ENCODE results near the gene PSMA8. TPM values are rescaled to one million over a fixed set of nuclear protein-coding genes. Genes with fewer than 3 reads are reported as not detected.

PSMA8 gene
- total RNA-seq, 1 experiment from 2014 or later, result not detected

GRCh38 chr18:26215247-26215970 is 81.7 kb downstream of the PSMA8 start:
- POLR2A ChIA-PET (ENCODE audit: unreplicated experiment), result no interaction called here
- BruUV-seq (replicated peaks), result no TSS peak
- Histone ChIP-seq H3K27me3 (ENCODE audit: insufficient read depth, low read depth) (no peaks in the 10 kb centered on the region), H3K9me3 (ENCODE audit: insufficient read depth, low read depth) (no peaks in the 10 kb centered on the region), H3K9me2 (ENCODE audit: insufficient read depth) (no peaks in the 10 kb centered on the region), H3K27ac (no peak overlapping the region), H3K4me2 (no peak overlapping the region), H3K4me3 (no peak overlapping the region), H2AFZ (no peak overlapping the region), H3K36me3 (ENCODE audit: low read depth) (no peaks in the 10 kb centered on the region), H3K4me1 (replicated peaks; ENCODE audit: insufficient read depth) (no peaks in the 10 kb centered on the region), H3F3A (ENCODE audit: insufficient read depth, low read depth) (no peaks in the 10 kb centered on the region), H3K79me2 (ENCODE audit: low read depth) (no peaks in the 10 kb centered on the region), H4K20me1 (ENCODE audit: insufficient read depth) (no peaks in the 10 kb centered on the region)
- DNase-seq, result no peak
- TF ChIP-seq EZH2 (IDR thresholded peaks at IDR 0.05; ENCODE audit: low read depth) (no peak), CTCF (conservative IDR thresholded peaks at IDR 0.05) (no peak)
- intact Hi-C loops (cut with micrococcal nuclease; ENCODE audit: unreplicated experiment), result no loop called here
- CTCF ChIA-PET, result no interaction called here

GRCh38 chr18:26225022-26225693 is 91.5 kb downstream of the PSMA8 start:
- no peak for DNase-seq
- Histone ChIP-seq H3K9me3 (ENCODE audit: insufficient read depth, low read depth) (no peaks in the 10 kb centered on the region), H3K4me1 (replicated peaks; ENCODE audit: insufficient read depth) (peaks cover 16% of the 10 kb centered on the region), H3F3A (ENCODE audit: insufficient read depth, low read depth) (no peaks in the 10 kb centered on the region), H3K9me2 (ENCODE audit: insufficient read depth) (no peaks in the 10 kb centered on the region), H3K27me3 (ENCODE audit: insufficient read depth, low read depth) (no peaks in the 10 kb centered on the region), H3K27ac (no peak overlapping the region), H4K20me1 (ENCODE audit: insufficient read depth) (no peaks in the 10 kb centered on the region), H3K4me3 (peak overlapping the region; percentile 83; the same call in 1 of the 2 replicates), H3K4me2 (peak overlapping the region; percentile 84), H2AFZ (peak overlapping the region; percentile 81), H3K79me2 (ENCODE audit: low read depth) (peaks cover 11% of the 10 kb centered on the region; the same call in 1 of the 2 replicates), H3K36me3 (ENCODE audit: low read depth) (no peaks in the 10 kb centered on the region)
- TF ChIP-seq CTCF (conservative IDR thresholded peaks at IDR 0.05), result no peak
- no peak for TF ChIP-seq EZH2 (IDR thresholded peaks at IDR 0.05; ENCODE audit: low read depth)
- intact Hi-C loops (cut with micrococcal nuclease; ENCODE audit: unreplicated experiment), result no loop called here
- ChIA-PET CTCF (interaction anchor here (0.7 kb wide), 1 partner anchor 157 kb away, joined by 4 read pairs; no protein-coding TSS in a partner anchor), POLR2A (ENCODE audit: unreplicated experiment) (no interaction called here)
- no TSS peak for BruUV-seq (replicated peaks)

GRCh38 chr18:26225915-26226228 is 92.2 kb downstream of the PSMA8 start:
- Histone ChIP-seq H2AFZ (peak overlapping the region; percentile 81), H3K9me3 (ENCODE audit: insufficient read depth, low read depth) (no peaks in the 10 kb centered on the region), H3K27me3 (ENCODE audit: insufficient read depth, low read depth) (no peaks in the 10 kb centered on the region), H3K36me3 (ENCODE audit: low read depth) (no peaks in the 10 kb centered on the region), H3K79me2 (ENCODE audit: low read depth) (peaks cover 11% of the 10 kb centered on the region; the same call in 1 of the 2 replicates), H4K20me1 (ENCODE audit: insufficient read depth) (no peaks in the 10 kb centered on the region), H3K27ac (no peak overlapping the region), H3K9me2 (ENCODE audit: insufficient read depth) (no peaks in the 10 kb centered on the region), H3K4me1 (replicated peaks; ENCODE audit: insufficient read depth) (peaks cover 16% of the 10 kb centered on the region), H3K4me2 (peak overlapping the region; percentile 84), H3F3A (ENCODE audit: insufficient read depth, low read depth) (no peaks in the 10 kb centered on the region), H3K4me3 (peak overlapping the region; percentile 83; the same call in 1 of the 2 replicates)
- ChIA-PET POLR2A (ENCODE audit: unreplicated experiment) (no interaction called here), CTCF (no interaction called here)
- BruUV-seq (replicated peaks), result no TSS peak
- TF ChIP-seq CTCF (conservative IDR thresholded peaks at IDR 0.05) (no peak), EZH2 (IDR thresholded peaks at IDR 0.05; ENCODE audit: low read depth) (no peak)
- no peak for DNase-seq
- intact Hi-C loops (cut with micrococcal nuclease; ENCODE audit: unreplicated experiment), result no loop called here
